ENCODE measurements around the gene PLEKHA6. TPM values are rescaled to one million over a fixed set of nuclear protein-coding genes. Genes with fewer than 3 reads are reported as not detected.

PLEKHA6 gene
- total RNA-seq, 1 donor from 2014 or later, result 61.5 TPM

- DNase-seq (ENCODE audit: low spot score), result no peak
These were observed 169.2 kb downstream of the PLEKHA6 start for GRCh38 chr1:204190212-204191211.

DNA sequence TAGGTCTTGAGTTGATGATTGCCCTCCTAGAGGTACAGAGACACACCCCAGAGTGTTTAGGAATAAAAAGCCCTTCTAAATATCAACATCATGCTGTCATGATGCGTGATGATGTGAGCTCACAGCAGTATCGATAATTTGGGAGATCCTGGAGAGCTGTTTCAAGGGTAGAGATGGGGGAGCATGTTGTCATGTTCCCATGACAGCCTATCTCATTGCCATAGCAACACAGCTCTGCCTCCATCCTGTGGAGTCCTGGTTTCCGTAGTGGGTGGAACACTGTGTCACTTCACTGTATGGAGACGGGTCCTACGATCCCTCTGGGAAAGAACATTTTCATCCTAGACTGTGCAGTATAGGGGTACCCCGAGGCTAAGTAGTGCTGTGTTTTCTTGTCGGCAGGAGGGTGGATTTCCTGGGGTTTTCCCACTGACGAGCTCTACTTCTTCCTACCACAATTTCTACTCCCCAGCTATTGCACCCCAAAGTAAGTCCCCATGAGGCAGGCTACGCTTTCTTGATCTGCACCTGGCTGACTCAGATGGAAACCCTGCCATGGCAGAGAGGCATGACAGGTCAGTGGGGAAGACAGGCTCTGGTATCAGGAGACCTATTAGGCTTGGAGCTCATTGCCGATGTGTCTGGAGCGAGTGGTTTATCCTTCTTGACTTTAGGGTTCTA, 170.6 kb downstream of the PLEKHA6 start:
- no peak for DNase-seq (ENCODE audit: low spot score)

- DNase-seq (ENCODE audit: low spot score), result no peak
These were observed 173.1 kb downstream of the PLEKHA6 start for GRCh38 chr1:204186597-204186996.

DNA sequence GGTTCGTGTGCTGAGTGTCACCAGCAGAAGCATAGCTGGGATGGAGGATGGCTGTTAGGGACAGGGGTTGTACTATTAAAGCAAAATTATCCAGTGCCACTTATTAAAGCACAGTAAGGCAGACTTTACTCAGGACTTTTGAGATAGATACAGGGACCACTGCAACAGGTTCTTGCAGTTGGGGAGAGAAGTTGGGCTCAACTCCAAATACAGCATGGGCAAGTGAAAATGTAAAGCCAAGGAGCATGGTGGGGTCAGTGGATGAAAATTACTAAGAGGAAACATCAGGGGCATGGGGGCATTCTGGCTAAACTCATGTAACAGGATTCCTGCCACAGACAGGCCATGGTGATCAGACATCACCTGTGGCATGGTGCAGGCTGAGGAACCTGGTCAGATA, 178.6 kb downstream of the PLEKHA6 start:
- DNase-seq (ENCODE audit: low spot score), result no peak

DNA sequence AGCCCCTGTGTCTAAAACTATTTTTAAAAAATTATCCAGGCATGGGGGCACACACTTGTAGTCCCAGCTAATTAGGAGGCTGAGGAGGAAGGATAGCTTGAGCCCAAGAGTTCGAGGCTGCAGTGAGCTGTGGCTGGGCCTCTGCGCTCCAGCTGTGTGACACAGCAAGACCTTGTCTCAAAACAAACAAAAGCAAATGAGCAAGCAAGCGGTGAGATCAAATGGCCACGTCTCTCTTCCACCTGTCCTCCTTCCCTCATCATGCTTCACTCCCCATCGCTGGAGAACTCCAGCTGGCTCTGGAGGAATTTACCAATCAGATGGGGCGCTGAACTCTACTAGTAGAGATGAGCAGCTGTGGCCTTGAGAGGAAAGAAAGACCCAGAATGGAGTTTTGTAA, 179.6 kb downstream of the PLEKHA6 start:
- DNase-seq (ENCODE audit: low spot score), result no peak

GRCh38 chr1:204178487-204179281, 181.0 kb downstream of the PLEKHA6 start:
- DNase-seq (ENCODE audit: low spot score), result no peak

- DNase-seq (ENCODE audit: low spot score), result no peak
These were observed 182.6 kb downstream of the PLEKHA6 start for GRCh38 chr1:204177133-204177532.

DNA sequence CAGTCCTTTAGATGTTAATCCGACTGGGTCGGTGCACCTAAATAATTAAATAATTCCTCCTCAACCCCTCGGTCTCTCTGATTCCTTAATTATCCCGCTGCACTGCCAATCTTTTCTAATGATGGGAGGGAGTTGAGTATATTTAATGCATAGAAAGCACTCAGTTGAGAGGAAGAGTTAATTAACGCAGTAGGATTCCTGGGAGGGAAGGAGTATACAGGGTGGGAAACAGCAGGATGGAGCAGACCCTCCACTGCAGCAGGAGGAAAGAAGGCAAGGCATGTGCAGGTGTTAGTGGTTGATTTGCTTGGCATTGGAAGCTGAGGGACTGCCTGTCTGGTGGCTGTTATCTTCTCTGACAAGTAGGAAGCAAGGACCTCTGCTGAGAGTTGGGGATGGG, 183.7 kb downstream of the PLEKHA6 start:
- no peak for DNase-seq (ENCODE audit: low spot score)

DNA sequence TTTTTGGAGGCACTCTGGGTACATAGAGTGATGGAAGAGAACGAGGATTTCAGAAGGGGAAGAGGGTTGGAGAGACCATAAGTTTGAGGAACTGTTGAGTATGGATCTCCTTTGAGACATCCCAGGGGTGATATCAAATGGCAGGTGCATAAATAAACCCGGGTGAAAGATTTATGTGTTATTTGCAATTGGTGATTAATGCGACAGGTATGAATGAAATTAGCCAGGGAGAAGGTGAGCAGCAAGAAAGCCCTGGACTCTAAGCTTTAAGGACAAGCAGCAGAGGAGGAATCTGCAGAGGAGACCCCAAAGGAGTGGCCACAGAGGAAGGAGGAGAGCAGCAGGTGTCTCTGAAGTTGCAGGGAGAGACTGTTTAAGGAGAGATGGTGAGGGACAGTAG, 184.8 kb downstream of the PLEKHA6 start:
- no peak for DNase-seq (ENCODE audit: low spot score)

DNA sequence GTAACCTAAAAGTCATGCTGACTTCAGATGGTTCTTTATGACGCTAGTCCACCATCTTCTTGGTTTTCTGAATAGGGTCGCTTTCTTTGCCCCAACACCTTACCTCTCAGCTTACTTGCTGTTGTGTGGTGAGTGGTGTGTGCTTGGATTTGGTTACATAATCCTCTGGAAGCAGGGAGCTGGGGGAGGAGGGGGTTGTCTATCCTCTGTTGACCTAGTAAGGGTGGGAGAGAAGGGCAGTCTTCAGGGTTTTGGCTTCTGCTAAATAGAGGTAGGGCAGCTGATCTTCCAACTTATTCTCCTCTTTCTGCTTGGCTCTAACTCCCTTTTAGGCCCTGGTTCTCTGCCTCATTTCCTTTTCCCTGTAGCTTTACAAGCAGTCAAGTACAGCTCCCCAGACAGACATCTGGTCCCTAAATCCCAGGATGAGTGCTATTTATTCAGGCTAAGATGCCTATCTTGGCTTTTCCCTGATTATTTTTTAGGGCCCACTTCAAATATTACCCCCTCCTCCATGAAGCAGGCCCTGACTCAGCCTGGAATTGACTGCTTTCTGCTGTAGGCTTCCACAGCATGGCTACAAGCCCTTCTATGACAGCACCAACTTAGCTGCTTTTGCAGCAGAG, 187.2 kb downstream of the PLEKHA6 start:
- no peak for DNase-seq (ENCODE audit: low spot score)

GRCh38 chr1:204171751-204172178, 188.0 kb downstream of the PLEKHA6 start:
- DNase-seq (ENCODE audit: low spot score), result no peak

GRCh38 chr1:204170494-204171155, 189.1 kb downstream of the PLEKHA6 start:
- DNase-seq (ENCODE audit: low spot score), result no peak

DNA sequence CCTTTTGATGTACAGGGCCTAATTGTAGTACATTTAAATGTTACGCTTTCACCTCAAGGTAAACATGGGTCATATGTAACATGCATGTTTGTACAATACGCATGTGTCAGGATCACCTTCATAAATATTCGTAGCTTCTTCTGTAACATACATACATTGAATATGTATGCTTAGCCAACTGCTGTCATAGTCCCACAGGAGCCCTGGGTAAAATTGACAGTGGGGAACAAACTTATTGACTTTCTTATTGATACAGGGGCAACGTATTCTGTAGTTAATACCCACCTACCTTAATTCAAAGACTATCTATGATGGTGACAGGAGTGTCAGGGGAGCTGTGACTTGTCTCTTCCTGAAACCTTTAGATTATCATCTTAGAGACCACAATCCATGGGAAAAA, 189.9 kb downstream of the PLEKHA6 start:
- DNase-seq (ENCODE audit: low spot score), result no peak

Other genes starting within 250 kb of the PLEKHA6 start
- 13.5 TPM for gene ETNK2, start 207.9 kb downstream of the PLEKHA6 start, total RNA-seq
- 0.89 TPM for gene REN, start 193.6 kb downstream of the PLEKHA6 start, total RNA-seq
- gene KISS1, start 163.4 kb downstream of the PLEKHA6 start, total RNA-seq, result 1.4 TPM
- 26.0 TPM for gene GOLT1A, start 145.9 kb downstream of the PLEKHA6 start, total RNA-seq
- gene PPP1R15B, start 51.9 kb upstream of the PLEKHA6 start, total RNA-seq, result 59.0 TPM
- gene PIK3C2B, start 134.9 kb upstream of the PLEKHA6 start, total RNA-seq, result 146 TPM
- 145 TPM for gene MDM4, start 156.5 kb upstream of the PLEKHA6 start, total RNA-seq

Measured in ureter (tissue), 1 donor.